Measurements from ENCODE around the gene FAM53B.

GRCh38 chr10:124653811-124654651 is 90.1 kb downstream of the FAM53B start:
- TF ChIP-seq, protein P1, sequence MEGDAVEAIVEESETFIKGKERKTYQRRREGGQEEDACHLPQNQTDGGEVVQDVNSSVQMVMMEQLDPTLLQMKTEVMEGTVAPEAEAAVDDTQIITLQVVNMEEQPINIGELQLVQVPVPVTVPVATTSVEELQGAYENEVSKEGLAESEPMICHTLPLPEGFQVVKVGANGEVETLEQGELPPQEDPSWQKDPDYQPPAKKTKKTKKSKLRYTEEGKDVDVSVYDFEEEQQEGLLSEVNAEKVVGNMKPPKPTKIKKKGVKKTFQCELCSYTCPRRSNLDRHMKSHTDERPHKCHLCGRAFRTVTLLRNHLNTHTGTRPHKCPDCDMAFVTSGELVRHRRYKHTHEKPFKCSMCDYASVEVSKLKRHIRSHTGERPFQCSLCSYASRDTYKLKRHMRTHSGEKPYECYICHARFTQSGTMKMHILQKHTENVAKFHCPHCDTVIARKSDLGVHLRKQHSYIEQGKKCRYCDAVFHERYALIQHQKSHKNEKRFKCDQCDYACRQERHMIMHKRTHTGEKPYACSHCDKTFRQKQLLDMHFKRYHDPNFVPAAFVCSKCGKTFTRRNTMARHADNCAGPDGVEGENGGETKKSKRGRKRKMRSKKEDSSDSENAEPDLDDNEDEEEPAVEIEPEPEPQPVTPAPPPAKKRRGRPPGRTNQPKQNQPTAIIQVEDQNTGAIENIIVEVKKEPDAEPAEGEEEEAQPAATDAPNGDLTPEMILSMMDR (IDR thresholded peaks at IDR 0.05): no peak
- no peak for TF ChIP-seq POLR2A (IDR thresholded peaks at IDR 0.05)
